Mucosa of rectum (tissue), 2 donors: ENCODE results near the gene PIM2.

Experiments used
- H3K27ac ChIP-seq, 2 donors: one replicate each; pipeline ENCODE4 v1.7.0; 2013; ENCODE audit warnings: inconsistent platforms in 2 of 2, low read depth in 2 of 2, low read length in 2 of 2
- H3K27me3 ChIP-seq, 2 donors: one replicate each; pipeline ENCODE4 v1.7.0; 2013; ENCODE audit warnings: low read length in 2 of 2; ENCODE audit not compliant: control insufficient read depth in 2 of 2, insufficient read depth in 2 of 2
- H3K36me3 ChIP-seq, 2 donors: one replicate each; pipeline ENCODE4 v1.7.0; 2013; ENCODE audit warnings: low read length in 2 of 2; ENCODE audit not compliant: control insufficient read depth in 2 of 2, insufficient read depth in 2 of 2
- H3K4me1 ChIP-seq, 2 donors: one replicate each; pipeline ENCODE4 v1.7.0; 2013; ENCODE audit warnings: low read length in 2 of 2, mild to moderate bottlenecking in 1 of 2; ENCODE audit not compliant: control insufficient read depth in 2 of 2, insufficient read depth in 2 of 2
- H3K4me3 ChIP-seq, 2 donors: one replicate each; pipeline ENCODE4 v1.7.0; 2013; ENCODE audit warnings: low read length in 2 of 2
- H3K9ac ChIP-seq, 2 donors: one replicate each; pipeline ENCODE4 v1.7.0; 2013; ENCODE audit warnings: low read length in 2 of 2, low read depth in 1 of 2, mild to moderate bottlenecking in 1 of 2
- H3K9me3 ChIP-seq, 2 donors: one replicate each; pipeline ENCODE4 v1.7.0; 2013; ENCODE audit warnings: low read length in 2 of 2; ENCODE audit not compliant: control insufficient read depth in 2 of 2
- donor health status: healthy.
- donor health status: Normal muscosa, but diverticular disease.

Gene PIM2

GRCh38 chrX:48956728-48957414, 38.0 kb upstream of the PIM2 start:
- Histone ChIP-seq H3K27ac (peak overlapping the region; percentile 97 to 98), H3K27me3 (no peaks in the 10 kb centered on the region), H3K9me3 (no peaks in the 10 kb centered on the region), H3K9ac (peak overlapping the region; percentile 78 to 84), H3K36me3 (no peaks in the 10 kb centered on the region), H3K4me1 (peaks cover 12 to 19% of the 10 kb centered on the region in 2 donors), H3K4me3 (peak overlapping the region; percentile 65 to 76)

GRCh38 chrX:48948589-48948988, 29.8 kb upstream of the PIM2 start:
- Histone ChIP-seq H3K4me1 (peaks cover 2 to 5% of the 10 kb centered on the region in 2 donors), H3K27me3 (no peaks in the 10 kb centered on the region), H3K9ac (no peak overlapping the region), H3K36me3 (peaks cover 4 to 6% of the 10 kb centered on the region in 2 donors), H3K4me3 (no peak overlapping the region), H3K9me3 (no peaks in the 10 kb centered on the region), H3K27ac (no peak overlapping the region)

DNA sequence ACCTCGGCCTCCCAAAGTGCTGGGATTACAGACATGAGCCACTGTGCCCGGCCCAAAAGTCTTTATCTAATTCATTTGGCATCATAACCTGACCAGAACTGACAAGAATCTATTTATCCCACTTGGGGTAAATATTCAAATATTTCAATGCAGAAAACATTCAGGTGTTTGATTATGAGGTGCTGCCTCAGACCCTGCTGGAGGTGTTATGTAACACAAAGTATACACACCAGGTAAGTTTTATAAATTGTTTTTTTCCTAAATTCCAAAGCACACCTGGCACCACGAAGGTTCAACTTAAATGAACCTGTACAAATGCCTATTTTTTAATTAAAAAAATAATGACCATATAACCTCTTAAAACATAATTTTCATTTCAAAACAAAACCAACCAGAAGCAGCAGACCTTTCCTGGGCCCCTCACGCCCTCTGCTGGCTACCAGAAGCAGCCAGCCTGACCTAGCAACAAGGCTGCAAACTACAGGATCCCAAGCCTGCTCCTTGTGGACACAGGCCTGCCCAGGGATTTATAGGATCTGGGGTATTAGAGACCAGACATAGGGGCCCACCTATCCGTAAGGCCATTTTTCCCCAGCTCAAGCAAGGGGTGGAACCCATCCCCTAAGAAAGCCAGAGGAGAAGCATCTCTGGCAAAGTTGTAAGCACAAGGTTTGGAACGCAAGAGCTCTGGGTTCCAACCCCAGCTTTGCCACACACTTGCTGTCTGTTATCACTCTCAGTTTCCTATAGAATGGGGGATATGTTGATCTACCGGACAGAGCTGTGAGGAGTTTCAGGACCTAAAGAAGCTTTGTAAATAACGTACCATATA, 26.9 kb upstream of the PIM2 start:
- H3K36me3 ChIP-seq: peaks cover 6 to 8% of the 10 kb centered on the region in 2 donors
- H3K27ac ChIP-seq: no peak overlapping the region
- no peaks in the 10 kb centered on the region for H3K27me3 ChIP-seq
- peaks cover 0 to 3% of the 10 kb centered on the region in 2 donors for H3K4me1 ChIP-seq
- H3K9me3 ChIP-seq: no peaks in the 10 kb centered on the region
- no peak overlapping the region for H3K4me3 ChIP-seq
- no peak overlapping the region for H3K9ac ChIP-seq

GRCh38 chrX:48942895-48943294, 24.1 kb upstream of the PIM2 start:
- Histone ChIP-seq H3K9ac (no peak overlapping the region), H3K4me1 (peaks cover 5 to 14% of the 10 kb centered on the region in 2 donors), H3K36me3 (peaks cover 6 to 16% of the 10 kb centered on the region in 2 donors), H3K9me3 (no peaks in the 10 kb centered on the region), H3K27me3 (no peaks in the 10 kb centered on the region), H3K27ac (no peak overlapping the region), H3K4me3 (no peak overlapping the region)

GRCh38 chrX:48940404-48940955, 21.7 kb upstream of the PIM2 start:
- Histone ChIP-seq H3K9me3 (no peaks in the 10 kb centered on the region), H3K36me3 (peaks cover 6 to 16% of the 10 kb centered on the region in 2 donors), H3K4me1 (peaks cover 5 to 18% of the 10 kb centered on the region in 2 donors), H3K27ac (peak overlapping the region; percentile 36 to 69), H3K9ac (no peak overlapping the region), H3K4me3 (no peak overlapping the region), H3K27me3 (no peaks in the 10 kb centered on the region)

GRCh38 chrX:48939524-48940228, 20.9 kb upstream of the PIM2 start:
- Histone ChIP-seq H3K27ac (peak overlapping the region; percentile 36 to 69), H3K4me3 (no peak overlapping the region), H3K27me3 (no peaks in the 10 kb centered on the region), H3K9ac (peak overlapping the region in 1 of 2 donors; percentile 28), H3K9me3 (no peaks in the 10 kb centered on the region), H3K36me3 (peaks cover 8 to 18% of the 10 kb centered on the region in 2 donors), H3K4me1 (peaks cover 5 to 19% of the 10 kb centered on the region in 2 donors)

DNA sequence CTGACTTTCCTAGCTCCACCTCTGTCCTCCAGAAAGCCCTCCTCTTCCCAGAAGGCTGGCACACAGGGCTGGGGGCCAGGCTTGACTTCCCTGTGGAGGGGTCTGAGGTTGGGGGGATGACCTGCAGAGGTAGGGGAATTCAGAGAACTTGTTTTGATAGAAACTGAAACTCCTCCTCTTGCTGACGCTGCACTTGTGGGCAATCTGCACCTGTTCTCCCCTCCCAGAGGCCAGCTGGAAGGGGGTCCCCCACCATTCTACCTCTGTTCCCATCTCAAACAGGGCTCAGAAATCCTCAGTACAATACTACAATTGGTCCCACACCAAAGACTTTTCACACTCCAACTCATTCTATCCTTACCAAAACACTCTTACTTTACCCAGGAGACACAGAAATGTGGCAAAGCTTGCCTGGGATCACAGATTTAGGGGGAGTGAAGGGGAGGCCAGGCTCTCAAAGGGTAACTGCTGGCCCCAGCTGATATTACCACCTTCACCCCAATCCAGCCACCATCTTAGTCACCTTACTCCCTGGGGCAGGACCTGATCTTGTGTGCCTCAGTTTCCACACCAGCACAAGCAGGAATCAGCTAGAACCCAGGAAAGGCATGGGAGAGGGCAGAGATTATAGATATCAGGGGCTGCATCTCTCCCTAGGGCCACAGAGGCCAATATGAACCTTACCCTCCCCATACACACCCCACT, 20.0 kb upstream of the PIM2 start:
- Histone ChIP-seq H3K9ac (no peak overlapping the region), H3K4me3 (no peak overlapping the region), H3K9me3 (no peaks in the 10 kb centered on the region), H3K27me3 (peaks cover 0 to 2% of the 10 kb centered on the region in 2 donors), H3K4me1 (peaks cover 5 to 22% of the 10 kb centered on the region in 2 donors), H3K36me3 (peaks cover 9 to 25% of the 10 kb centered on the region in 2 donors), H3K27ac (peak overlapping the region; percentile 60 to 69)

GRCh38 chrX:48937054-48937907, 18.5 kb upstream of the PIM2 start:
- H3K4me1 ChIP-seq: peaks cover 5 to 22% of the 10 kb centered on the region in 2 donors
- peak overlapping the region in 1 of 2 donors; percentile 7 for H3K9ac ChIP-seq
- H3K27me3 ChIP-seq: peaks cover 0 to 2% of the 10 kb centered on the region in 2 donors
- H3K4me3 ChIP-seq: no peak overlapping the region
- H3K27ac ChIP-seq: peak overlapping the region; percentile 12 to 69
- H3K9me3 ChIP-seq: no peaks in the 10 kb centered on the region
- peaks cover 10 to 22% of the 10 kb centered on the region in 2 donors for H3K36me3 ChIP-seq
